IMR-90 (cell line): Measurements from ENCODE around the gene HRH1. TPM values are rescaled to one million over a fixed set of nuclear protein-coding genes. Genes with fewer than 3 reads are reported as not detected.

ENCODE experiments used
- ATAC-seq: fragments of 200-7000 bp; cut with Tn5 transposase; 2 replicates; pipeline ENCODE4 v1.9.1; 2020; ENCODE audit warnings: low read depth, mild to moderate bottlenecking, moderate library complexity
- BruUV-seq: library from RNA; stranded (reverse); fragments of 400-500 nt; replicated peaks from 2 replicates; lab custom pipeline; 2021; lab: Mats Ljungman, UMichigan
- CTCF ChIA-PET: fragments of 300-600 bp; formaldehyde crosslinking; extraction: SDS; loops from one replicate; lab custom pipeline; 2021; ENCODE audit warnings: antibody characterized with exemption; lab: Yijun Ruan, JAX
- POLR2A ChIA-PET: fragments of 300-600 bp; sonication (Branson Sonifier 250); formaldehyde crosslinking; loops from one replicate; lab custom pipeline; 2022; ENCODE audit warnings: antibody characterized with exemption; ENCODE audit not compliant: unreplicated experiment; lab: Charles Lee
- DNase-seq: peaks from one replicate; pipeline ENCODE4 v3.0.0; 2013
- H2AFZ ChIP-seq: replicated peaks from 2 replicates; pipeline ENCODE3; 2013; ENCODE audit warnings: low read length, mild to moderate bottlenecking; ENCODE audit not compliant: poor library complexity
- H2AK5ac ChIP-seq: 2 replicates; pipeline ENCODE4 v1.6.1; 2013; ENCODE audit warnings: low read depth, low read length, inconsistent platforms
- H2AK9ac ChIP-seq: replicated peaks from 2 replicates; pipeline ENCODE3; 2013; ENCODE audit warnings: mild to moderate bottlenecking, low read depth, low read length, moderate library complexity; ENCODE audit not compliant: poor library complexity
- H2BK120ac ChIP-seq: 2 replicates; pipeline ENCODE4 v1.6.1; 2013; ENCODE audit warnings: low read depth, low read length, inconsistent platforms
- H2BK15ac ChIP-seq: 3 replicates; pipeline ENCODE4 v1.6.1; 2013; ENCODE audit warnings: low read depth, low read length, inconsistent platforms
- H2BK20ac ChIP-seq: 2 replicates; pipeline ENCODE4 v1.6.1; 2013; ENCODE audit warnings: low read depth, mild to moderate bottlenecking, inconsistent platforms, low read length, moderate library complexity
- H2BK5ac ChIP-seq: 2 replicates; pipeline ENCODE4 v1.6.1; 2013; ENCODE audit warnings: mild to moderate bottlenecking, low read depth, low read length, inconsistent platforms; ENCODE audit not compliant: poor library complexity, severe bottlenecking
- H3K14ac ChIP-seq: replicated peaks from 2 replicates; pipeline ENCODE4 v1.6.1; 2013; ENCODE audit warnings: low read depth, low read length, inconsistent platforms
- H3K18ac ChIP-seq: 2 replicates; pipeline ENCODE4 v1.6.1; 2013; ENCODE audit warnings: low read depth, low read length, control low read depth
- H3K23ac ChIP-seq: 2 replicates; pipeline ENCODE4 v1.6.1; 2013; ENCODE audit warnings: low read depth, low read length, inconsistent platforms
- H3K27ac ChIP-seq: 2 replicates; pipeline ENCODE4 v1.5.1; 2013; ENCODE audit warnings: mild to moderate bottlenecking, control low read depth, low read length; ENCODE audit not compliant: insufficient read depth
- H3K27me3 ChIP-seq: 2 replicates; pipeline ENCODE4 v1.6.1; 2013; ENCODE audit warnings: low read length; ENCODE audit not compliant: control insufficient read depth, insufficient read depth
- H3K36me3 ChIP-seq: 2 replicates; pipeline ENCODE4 v1.6.1; 2013; ENCODE audit warnings: low read length, mixed read lengths; ENCODE audit not compliant: control insufficient read depth, insufficient read depth
- H3K4ac ChIP-seq: 2 replicates; pipeline ENCODE4 v1.6.1; 2013; ENCODE audit warnings: low read depth, low read length, inconsistent platforms
- H3K4me1 ChIP-seq: 2 replicates; pipeline ENCODE4 v1.6.1; 2013; ENCODE audit warnings: low read length, mixed read lengths; ENCODE audit not compliant: control insufficient read depth, insufficient read depth
- H3K4me2 ChIP-seq: 2 replicates; pipeline ENCODE4 v1.6.1; 2013; ENCODE audit warnings: low read depth, mild to moderate bottlenecking, control low read depth, low read length, moderate library complexity
- H3K4me3 ChIP-seq: 2 replicates; pipeline ENCODE4 v1.5.1; 2013; ENCODE audit warnings: low read depth, mild to moderate bottlenecking, control low read depth, low read length, moderate library complexity; ENCODE audit not compliant: insufficient read depth
- H3K56ac ChIP-seq: 2 replicates; pipeline ENCODE4 v1.6.1; 2013; ENCODE audit warnings: low read length, inconsistent platforms; ENCODE audit not compliant: insufficient read depth; ENCODE audit errors: extremely low read depth
- H3K79me1 ChIP-seq, 2 experiments: 2 replicates each; pipeline ENCODE4 v1.6.1; 2013; ENCODE audit warnings: low read length in 2 of 2, inconsistent platforms in 1 of 2, low read depth in 1 of 2
- H3K9ac ChIP-seq: 2 replicates; pipeline ENCODE4 v1.6.1; 2013; ENCODE audit warnings: low read depth, low read length, control low read depth
- H3K9me1 ChIP-seq: 2 replicates; pipeline ENCODE4 v1.6.1; 2013; ENCODE audit warnings: low read length, inconsistent platforms; ENCODE audit not compliant: insufficient read depth
- H3K9me3 ChIP-seq: 2 replicates; pipeline ENCODE4 v1.6.1; 2013; ENCODE audit warnings: low read length; ENCODE audit not compliant: control insufficient read depth, insufficient read depth
- H4K20me1 ChIP-seq: 2 replicates; pipeline ENCODE4 v1.6.1; 2013; ENCODE audit warnings: low read length, inconsistent platforms; ENCODE audit not compliant: insufficient read depth
- H4K5ac ChIP-seq: 2 replicates; pipeline ENCODE4 v1.6.1; 2013; ENCODE audit warnings: mild to moderate bottlenecking, low read depth, low read length, control low read depth
- H4K8ac ChIP-seq, 2 experiments: 2 replicates each; pipeline ENCODE4 v1.6.1; 2013; ENCODE audit warnings: low read depth in 2 of 2, low read length in 2 of 2, control low read depth in 1 of 2, inconsistent platforms in 1 of 2
- H4K91ac ChIP-seq: 2 replicates; pipeline ENCODE4 v1.6.1; 2013; ENCODE audit warnings: low read depth, low read length, inconsistent platforms; ENCODE audit not compliant: insufficient read depth
- BHLHE40 ChIP-seq: fragments of 150-350 bp; IDR thresholded peaks from 2 replicates; pipeline ENCODE4 v1.6.1; 2016; ENCODE audit warnings: mild to moderate bottlenecking, low read depth, low read length
- CEBPB ChIP-seq: IDR thresholded peaks from 2 replicates; pipeline ENCODE4 v1.6.1; 2012; ENCODE audit warnings: low read depth, low read length, improper control_type of control experiment
- CHD1 ChIP-seq: IDR thresholded peaks from 2 replicates; pipeline ENCODE4 v1.6.1; 2012; ENCODE audit warnings: low read depth, low read length, improper control_type of control experiment
- FOS ChIP-seq: fragments of 150-350 bp; IDR thresholded peaks from 2 replicates; pipeline ENCODE4 v1.6.1; 2016; ENCODE audit warnings: low read depth, low read length
- MAFK ChIP-seq: IDR thresholded peaks from 2 replicates; pipeline ENCODE4 v1.6.1; 2012; ENCODE audit warnings: low read depth, low read length, improper control_type of control experiment
- MAZ ChIP-seq: IDR thresholded peaks from 2 replicates; pipeline ENCODE4 v1.6.1; 2012; ENCODE audit warnings: low read depth, mild to moderate bottlenecking, low read length, improper control_type of control experiment, moderate library complexity, borderline replicate concordance
- MXI1 ChIP-seq: IDR thresholded peaks from 2 replicates; pipeline ENCODE4 v1.6.1; 2012; ENCODE audit warnings: low read depth, mild to moderate bottlenecking, low read length, moderate library complexity, borderline replicate concordance
- NFE2L2 ChIP-seq: fragments of 150-350 bp; IDR thresholded peaks from 2 replicates; pipeline ENCODE4 v1.6.1; 2016; ENCODE audit warnings: low read depth, mild to moderate bottlenecking, low read length
- POLR2A ChIP-seq: IDR thresholded peaks from 2 replicates; pipeline ENCODE4 v1.6.1; 2012; ENCODE audit warnings: mild to moderate bottlenecking, low read depth, low read length
- RAD21 ChIP-seq: IDR thresholded peaks from 2 replicates; pipeline ENCODE4 v1.6.1; 2012; ENCODE audit warnings: low read length, improper control_type of control experiment
- RCOR1 ChIP-seq: IDR thresholded peaks from 2 replicates; pipeline ENCODE4 v1.6.1; 2012; ENCODE audit warnings: mild to moderate bottlenecking, low read length, improper control_type of control experiment; ENCODE audit not compliant: insufficient replicate concordance
- RFX5 ChIP-seq: IDR thresholded peaks from 2 replicates; pipeline ENCODE4 v1.8.0; 2012; ENCODE audit warnings: low read depth, mild to moderate bottlenecking, low read length, moderate library complexity
- SMC3 ChIP-seq: fragments of 150-350 bp; IDR thresholded peaks from 2 replicates; pipeline ENCODE4 v1.6.1; 2016; ENCODE audit warnings: low read depth, mild to moderate bottlenecking, antibody characterized with exemption, low read length, moderate library complexity
- WGBS, 2 experiments: methylation state at CpG; one replicate each; pipeline versions ENCODE4 v1.1.5 to v1.1.7; 2013; ENCODE audit warnings: missing lambda C conversion rate in 2 of 2; ENCODE audit not compliant: insufficient read length in 1 of 2; ENCODE audit errors: extremely low coverage in 2 of 2; 5-methylcytosine and 5-hydroxymethylcytosine counted together
- dilution Hi-C: fragments of 300-500 bp; cut with HindIII; formaldehyde crosslinking; loops from one replicate; pipeline ENCODE4 v1.14.3; 2018; ENCODE audit warnings: low sequenced_read_pairs; ENCODE audit not compliant: unreplicated experiment
- in situ Hi-C: fragments of 300-500 bp; cut with MboI; formaldehyde crosslinking; loops from 3 replicates; pipeline ENCODE4 v1.14.3; 2019; ENCODE audit warnings: low sequenced_read_pairs, inconsistent platforms, mixed read lengths
- intact Hi-C: fragments of 100-400 bp; cut with micrococcal nuclease; formaldehyde crosslinking; loops from 2 replicates; pipeline ENCODE4 v1.10.0; 2022
- polyA plus RNA-seq, 3 experiments: library from polyadenylated mRNA; depleted of rRNA; stranded (reverse); fragments of >200 nt; gene quantifications; 2 replicates each; pipeline ENCODE4 v1.2.3, GENCODE V29; 2012; ENCODE audit warnings: low replicate concordance in 1 of 3
- total RNA-seq: library from RNA; depleted of rRNA; stranded (reverse); fragments of >200 nt; gene quantifications from 2 replicates; pipeline ENCODE4 v1.2.3, GENCODE V29; 2012
- TF ChIP-seq, protein P1 (sequence below): conservative IDR thresholded peaks from 2 replicates; pipeline ENCODE4 v1.5.1; 2012; ENCODE audit warnings: mild to moderate bottlenecking, low read depth, low read length, improper control_type of control experiment
- TF ChIP-seq, protein P2 (sequence below): fragments of 150-350 bp; IDR thresholded peaks from 2 replicates; pipeline ENCODE4 v1.6.1; 2016; ENCODE audit warnings: low read depth, mild to moderate bottlenecking, low read length, moderate library complexity, borderline replicate concordance
- TF ChIP-seq, protein P3 (sequence below): fragments of 150-350 bp; IDR thresholded peaks from 2 replicates; pipeline ENCODE4 v1.6.1; 2017; ENCODE audit warnings: mild to moderate bottlenecking, antibody characterized with exemption, low read length, low read depth

Gene HRH1
- total and polyA plus RNA-seq, 2 of the 4 experiments (the other 2 are of a cell fraction), result 7.6 to 16.1 TPM

DNA sequence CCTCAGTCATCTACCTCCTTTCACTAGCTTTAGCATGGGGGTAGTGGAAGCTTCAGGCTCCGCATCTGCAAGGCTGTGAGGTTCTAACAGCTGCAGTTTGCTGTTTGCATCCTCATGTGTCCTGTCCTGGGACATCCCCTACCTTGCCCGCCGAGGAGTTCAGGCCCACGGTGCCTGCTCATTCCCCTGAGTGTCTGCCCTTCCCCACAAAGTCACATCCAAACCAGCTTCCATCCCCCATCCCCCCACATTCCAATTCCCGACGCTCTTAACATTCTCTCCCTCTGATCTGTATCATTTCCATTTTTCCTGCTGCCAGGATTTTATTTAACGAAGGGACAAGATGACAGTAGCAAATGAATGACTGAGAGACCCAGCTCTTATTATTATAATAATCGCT lies 43.8 kb downstream of the HRH1 start:
- CTCF ChIA-PET, result interaction anchor here (0.5 to 0.8 kb wide), 3 partner anchors 8 to 81 kb away, joined by 3 read pairs; no protein-coding TSS in a partner anchor
- H4K20me1 ChIP-seq, result peaks cover 3% of the 10 kb centered on the region; the same call in 1 of the 2 replicates
- dilution Hi-C loops, result no loop called here
- H3K9ac ChIP-seq, result peak overlapping the region; percentile 47; the same call in 1 of the 2 replicates
- in situ Hi-C loops, result no loop called here
- POLR2A ChIA-PET, result interaction anchor here (0.7 kb wide), 1 partner anchor 99 kb away, joined by 3 read pairs; no protein-coding TSS in a partner anchor
- peak overlapping the region; percentile 31 for H2AK9ac ChIP-seq
- H4K91ac ChIP-seq, result peak overlapping the region; percentile 67
- H3K4me1 ChIP-seq, result peaks cover 38% of the 10 kb centered on the region
- H3K56ac ChIP-seq, result no peak overlapping the region
- peak; percentile 3; the same call in 1 of the 2 replicates for ATAC-seq
- H4K8ac ChIP-seq, result peak overlapping the region; percentile 8 to 43; a peak in 3 of 4 replicates
- H3K9me3 ChIP-seq, result no peaks in the 10 kb centered on the region
- peak overlapping the region; percentile 14 for H3K18ac ChIP-seq
- no peak overlapping the region for H3K4me3 ChIP-seq
- peak overlapping the region; percentile 0 for H2BK5ac ChIP-seq
- H2AK5ac ChIP-seq, result peak overlapping the region; percentile 18; the same call in 1 of the 2 replicates
- peak overlapping the region; percentile 53 for H3K4me2 ChIP-seq
- peak overlapping the region; percentile 90 for H3K27ac ChIP-seq
- peaks cover 30% of the 10 kb centered on the region for H3K9me1 ChIP-seq
- H3K36me3 ChIP-seq, result no peaks in the 10 kb centered on the region; the same call in 1 of the 2 replicates
- intact Hi-C loops, result no loop called here
- H3K23ac ChIP-seq, result peak overlapping the region; percentile 26
- peak overlapping the region; percentile 47 for H3K14ac ChIP-seq
- H2BK120ac ChIP-seq, result peak overlapping the region; percentile 76
- H2AFZ ChIP-seq, result no peak overlapping the region
- DNase-seq, result no peak
- WGBS, 2 experiments, result 37% methylated on average over 5 of the region's 8 CpGs; no CpG with 5 or more reads in 1 of the 2 experiments
- H3K79me1 ChIP-seq, result peaks cover 39 to 83% of the 10 kb centered on the region in 2 experiments; a peak in 3 of 4 replicates
- peak overlapping the region; percentile 67 for H3K4ac ChIP-seq
- H2BK20ac ChIP-seq, result peak overlapping the region; percentile 64
- TF ChIP-seq, protein P1, sequence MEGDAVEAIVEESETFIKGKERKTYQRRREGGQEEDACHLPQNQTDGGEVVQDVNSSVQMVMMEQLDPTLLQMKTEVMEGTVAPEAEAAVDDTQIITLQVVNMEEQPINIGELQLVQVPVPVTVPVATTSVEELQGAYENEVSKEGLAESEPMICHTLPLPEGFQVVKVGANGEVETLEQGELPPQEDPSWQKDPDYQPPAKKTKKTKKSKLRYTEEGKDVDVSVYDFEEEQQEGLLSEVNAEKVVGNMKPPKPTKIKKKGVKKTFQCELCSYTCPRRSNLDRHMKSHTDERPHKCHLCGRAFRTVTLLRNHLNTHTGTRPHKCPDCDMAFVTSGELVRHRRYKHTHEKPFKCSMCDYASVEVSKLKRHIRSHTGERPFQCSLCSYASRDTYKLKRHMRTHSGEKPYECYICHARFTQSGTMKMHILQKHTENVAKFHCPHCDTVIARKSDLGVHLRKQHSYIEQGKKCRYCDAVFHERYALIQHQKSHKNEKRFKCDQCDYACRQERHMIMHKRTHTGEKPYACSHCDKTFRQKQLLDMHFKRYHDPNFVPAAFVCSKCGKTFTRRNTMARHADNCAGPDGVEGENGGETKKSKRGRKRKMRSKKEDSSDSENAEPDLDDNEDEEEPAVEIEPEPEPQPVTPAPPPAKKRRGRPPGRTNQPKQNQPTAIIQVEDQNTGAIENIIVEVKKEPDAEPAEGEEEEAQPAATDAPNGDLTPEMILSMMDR, result no peak
- TF ChIP-seq, protein P2, sequence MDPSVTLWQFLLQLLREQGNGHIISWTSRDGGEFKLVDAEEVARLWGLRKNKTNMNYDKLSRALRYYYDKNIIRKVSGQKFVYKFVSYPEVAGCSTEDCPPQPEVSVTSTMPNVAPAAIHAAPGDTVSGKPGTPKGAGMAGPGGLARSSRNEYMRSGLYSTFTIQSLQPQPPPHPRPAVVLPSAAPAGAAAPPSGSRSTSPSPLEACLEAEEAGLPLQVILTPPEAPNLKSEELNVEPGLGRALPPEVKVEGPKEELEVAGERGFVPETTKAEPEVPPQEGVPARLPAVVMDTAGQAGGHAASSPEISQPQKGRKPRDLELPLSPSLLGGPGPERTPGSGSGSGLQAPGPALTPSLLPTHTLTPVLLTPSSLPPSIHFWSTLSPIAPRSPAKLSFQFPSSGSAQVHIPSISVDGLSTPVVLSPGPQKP, result no peak
- TF ChIP-seq MAFK (no peak), MXI1 (no peak), CEBPB (no peak), RFX5 (no peak), MAZ (no peak), NFE2L2 (no peak), BHLHE40 (no peak), POLR2A (no peak), CHD1 (no peak), SMC3 (no peak), FOS (no peak), RCOR1 (no peak), RAD21 (no peak)
- TF ChIP-seq, protein P3, sequence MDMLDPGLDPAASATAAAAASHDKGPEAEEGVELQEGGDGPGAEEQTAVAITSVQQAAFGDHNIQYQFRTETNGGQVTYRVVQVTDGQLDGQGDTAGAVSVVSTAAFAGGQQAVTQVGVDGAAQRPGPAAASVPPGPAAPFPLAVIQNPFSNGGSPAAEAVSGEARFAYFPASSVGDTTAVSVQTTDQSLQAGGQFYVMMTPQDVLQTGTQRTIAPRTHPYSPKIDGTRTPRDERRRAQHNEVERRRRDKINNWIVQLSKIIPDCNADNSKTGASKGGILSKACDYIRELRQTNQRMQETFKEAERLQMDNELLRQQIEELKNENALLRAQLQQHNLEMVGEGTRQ, result no peak
- peak overlapping the region; percentile 16; the same call in 1 of the 3 replicates for H2BK15ac ChIP-seq
- no peaks in the 10 kb centered on the region for H3K27me3 ChIP-seq
- BruUV-seq, result no TSS peak
- H4K5ac ChIP-seq, result peak overlapping the region; percentile 66
